ENCODE results near the gene CACNB1.

DNA sequence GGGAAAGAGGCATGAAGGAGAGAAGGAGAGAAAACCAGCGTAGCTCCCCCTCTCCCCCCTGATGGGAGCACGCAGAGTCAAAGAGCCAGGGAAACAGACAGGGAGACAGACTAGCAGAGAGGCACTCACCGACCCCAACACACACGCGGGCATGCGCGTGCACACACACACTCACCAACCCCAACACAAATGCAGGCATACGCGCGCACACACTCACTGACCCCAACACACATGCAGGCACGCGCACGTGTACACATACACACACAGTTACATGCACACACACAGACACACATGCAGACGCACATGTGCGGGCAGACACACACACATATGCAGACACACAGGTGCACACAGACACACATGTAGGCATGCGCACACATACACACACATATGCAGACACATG, 4.6 kb downstream of the CACNB1 start:
- no peak for TF ChIP-seq ZFX (IDR thresholded peaks at IDR 0.05)
- TF ChIP-seq, protein P1, sequence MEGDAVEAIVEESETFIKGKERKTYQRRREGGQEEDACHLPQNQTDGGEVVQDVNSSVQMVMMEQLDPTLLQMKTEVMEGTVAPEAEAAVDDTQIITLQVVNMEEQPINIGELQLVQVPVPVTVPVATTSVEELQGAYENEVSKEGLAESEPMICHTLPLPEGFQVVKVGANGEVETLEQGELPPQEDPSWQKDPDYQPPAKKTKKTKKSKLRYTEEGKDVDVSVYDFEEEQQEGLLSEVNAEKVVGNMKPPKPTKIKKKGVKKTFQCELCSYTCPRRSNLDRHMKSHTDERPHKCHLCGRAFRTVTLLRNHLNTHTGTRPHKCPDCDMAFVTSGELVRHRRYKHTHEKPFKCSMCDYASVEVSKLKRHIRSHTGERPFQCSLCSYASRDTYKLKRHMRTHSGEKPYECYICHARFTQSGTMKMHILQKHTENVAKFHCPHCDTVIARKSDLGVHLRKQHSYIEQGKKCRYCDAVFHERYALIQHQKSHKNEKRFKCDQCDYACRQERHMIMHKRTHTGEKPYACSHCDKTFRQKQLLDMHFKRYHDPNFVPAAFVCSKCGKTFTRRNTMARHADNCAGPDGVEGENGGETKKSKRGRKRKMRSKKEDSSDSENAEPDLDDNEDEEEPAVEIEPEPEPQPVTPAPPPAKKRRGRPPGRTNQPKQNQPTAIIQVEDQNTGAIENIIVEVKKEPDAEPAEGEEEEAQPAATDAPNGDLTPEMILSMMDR (conservative IDR thresholded peaks at IDR 0.05), result no peak
